ENCODE data around the gene KCNMA1.

DNA sequence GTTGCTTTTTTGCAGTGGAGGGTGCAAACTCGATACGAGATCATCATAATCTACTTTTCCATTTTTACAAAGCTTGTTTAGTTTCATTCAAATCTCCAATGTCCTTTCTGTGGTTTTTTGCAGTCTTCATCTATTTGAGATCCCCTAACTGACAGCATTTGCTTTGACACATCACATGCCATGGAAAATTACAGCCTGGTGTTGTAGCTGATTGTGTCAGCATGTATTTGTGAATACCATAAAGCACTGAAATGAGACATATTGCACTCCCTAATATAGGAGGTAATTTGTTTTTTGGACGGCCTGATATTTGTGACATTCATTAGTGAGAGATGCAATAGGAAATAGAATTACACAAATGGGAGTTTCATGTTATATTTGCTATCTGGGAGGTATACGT is 620.8 kb downstream of the KCNMA1 start:
- TF ChIP-seq, protein P1, sequence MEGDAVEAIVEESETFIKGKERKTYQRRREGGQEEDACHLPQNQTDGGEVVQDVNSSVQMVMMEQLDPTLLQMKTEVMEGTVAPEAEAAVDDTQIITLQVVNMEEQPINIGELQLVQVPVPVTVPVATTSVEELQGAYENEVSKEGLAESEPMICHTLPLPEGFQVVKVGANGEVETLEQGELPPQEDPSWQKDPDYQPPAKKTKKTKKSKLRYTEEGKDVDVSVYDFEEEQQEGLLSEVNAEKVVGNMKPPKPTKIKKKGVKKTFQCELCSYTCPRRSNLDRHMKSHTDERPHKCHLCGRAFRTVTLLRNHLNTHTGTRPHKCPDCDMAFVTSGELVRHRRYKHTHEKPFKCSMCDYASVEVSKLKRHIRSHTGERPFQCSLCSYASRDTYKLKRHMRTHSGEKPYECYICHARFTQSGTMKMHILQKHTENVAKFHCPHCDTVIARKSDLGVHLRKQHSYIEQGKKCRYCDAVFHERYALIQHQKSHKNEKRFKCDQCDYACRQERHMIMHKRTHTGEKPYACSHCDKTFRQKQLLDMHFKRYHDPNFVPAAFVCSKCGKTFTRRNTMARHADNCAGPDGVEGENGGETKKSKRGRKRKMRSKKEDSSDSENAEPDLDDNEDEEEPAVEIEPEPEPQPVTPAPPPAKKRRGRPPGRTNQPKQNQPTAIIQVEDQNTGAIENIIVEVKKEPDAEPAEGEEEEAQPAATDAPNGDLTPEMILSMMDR (IDR thresholded peaks at IDR 0.05): no peak
- TF ChIP-seq POLR2A (IDR thresholded peaks at IDR 0.05): no peak
